Aorta (tissue), 5 donors: ENCODE results near the gene GSG1L. TPM values are rescaled to one million over a fixed set of nuclear protein-coding genes. Genes with fewer than 3 reads are reported as not detected.

Experiments
- ATAC-seq: fragments of 200-7000 bp; cut with Tn5 transposase; one replicate; pipeline ENCODE4 v1.9.1; 2022; ENCODE audit warnings: moderate library complexity; ENCODE audit not compliant: low FRiP score
- DNase-seq, 2 donors: peaks; one replicate each; pipeline ENCODE4 v3.0.0-alpha.2; 2020
- H3K27ac ChIP-seq, 2 donors: one replicate each; pipeline ENCODE4 v1.5.1; 2013; ENCODE audit warnings: low read length in 2 of 2, mild to moderate bottlenecking in 2 of 2, moderate library complexity in 2 of 2, control low read depth in 1 of 2, inconsistent platforms in 1 of 2, low read depth in 1 of 2
- H3K27me3 ChIP-seq, 2 donors: one replicate each; pipeline ENCODE4 v1.6.1; 2013; ENCODE audit warnings: control low read depth in 1 of 2, low read length in 1 of 2, mild to moderate bottlenecking in 1 of 2, moderate library complexity in 1 of 2; ENCODE audit not compliant: insufficient read depth in 2 of 2, control insufficient read depth in 1 of 2
- H3K36me3 ChIP-seq, 2 donors: one replicate each; pipeline ENCODE4 v1.6.1; 2013; ENCODE audit warnings: control low read depth in 1 of 2, low read length in 1 of 2, mild to moderate bottlenecking in 1 of 2; ENCODE audit not compliant: insufficient read depth in 2 of 2, control insufficient read depth in 1 of 2
- H3K4me1 ChIP-seq, 2 donors: one replicate each; pipeline ENCODE4 v1.6.1; 2013; ENCODE audit warnings: low read length in 2 of 2, control low read depth in 1 of 2, mild to moderate bottlenecking in 1 of 2, moderate library complexity in 1 of 2; ENCODE audit not compliant: insufficient read depth in 2 of 2, control insufficient read depth in 1 of 2
- H3K4me3 ChIP-seq, 2 donors: one replicate each; pipeline ENCODE4 v1.5.1; 2013; ENCODE audit warnings: low read length in 2 of 2, control low read depth in 1 of 2, mild to moderate bottlenecking in 1 of 2
- H3K9me3 ChIP-seq: one replicate; pipeline ENCODE4 v1.6.1; 2013; ENCODE audit warnings: mild to moderate bottlenecking, low read length; ENCODE audit not compliant: control insufficient read depth
- WGBS, 2 donors: extraction: QIAGEN DNeasy Blood & Tissue Kit; methylation state at CpG; one replicate each; pipeline ENCODE4 v1.1.7; 2013; 5-methylcytosine and 5-hydroxymethylcytosine counted together
- intact Hi-C, 2 donors: fragments of 100-400 bp; cut with DNase I; formaldehyde crosslinking; loops; one replicate each; pipeline versions ENCODE4 v1.14.2 to v1.15.0; 2022
- polyA plus RNA-seq, 2 donors: library from polyadenylated mRNA; stranded (reverse); fragments of 200-250 nt; gene quantifications; one replicate each; pipeline ENCODE4 v1.2.3, GENCODE V29; 2013
- total RNA-seq, 2 donors: library from RNA; stranded (reverse); fragmentation: NEBNext Ultra II Directional; extraction: Animal tissue kit (Norgen Biotek cat#: 25700); gene quantifications; one replicate each; pipeline ENCODE4 v1.2.1, GENCODE V29; 2021
- donor health status: healthy with polysubstance abuse.
- donor health status: Bipolar disorder and iron deficiency.
- donor health status: DM: no; HTN: no; CAD: no.
- donor health status: DM: no; HTN: no; CAD: no.
- donor health status: DM: yes; HTN: yes; CAD: no.

Gene GSG1L
- total and polyA plus RNA-seq, 4 donors: 1.6 to 22.2 (median 7.2) TPM

DNA sequence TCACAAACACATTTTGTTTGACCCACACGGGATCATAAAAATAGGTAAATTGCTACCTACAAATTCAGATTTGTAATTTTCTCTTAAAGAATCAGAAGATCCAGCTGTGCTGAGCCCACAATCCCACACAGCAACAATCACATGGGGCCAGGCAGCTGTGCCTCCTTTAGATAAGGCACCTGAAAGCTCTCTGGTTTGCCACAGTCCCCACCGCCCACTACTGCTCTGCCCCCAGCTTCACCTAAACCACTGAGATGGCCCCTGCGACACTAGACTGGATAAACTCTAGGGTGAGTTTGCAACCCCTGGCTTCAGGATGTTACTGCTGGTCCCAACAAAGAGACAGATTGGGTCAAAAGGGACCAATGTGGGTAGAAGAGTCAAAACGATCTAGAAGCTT lies 96.8 kb downstream of the GSG1L start:
- intact Hi-C loops: no loop called here
- DNase-seq (peak in 1 of 2 donors; percentile 21), ATAC-seq (no peak)
- WGBS, 2 donors: 91 to 94% methylated on average over 4 of the region's 4 CpGs
- H3K27me3 ChIP-seq: no peaks in the 10 kb centered on the region
- no peak overlapping the region for H3K4me3 ChIP-seq
- peaks cover under 1% of the 10 kb centered on the region for H3K9me3 ChIP-seq
- no peaks in the 10 kb centered on the region for H3K36me3 ChIP-seq
- no peaks in the 10 kb centered on the region for H3K4me1 ChIP-seq
- no peak overlapping the region for H3K27ac ChIP-seq

DNA sequence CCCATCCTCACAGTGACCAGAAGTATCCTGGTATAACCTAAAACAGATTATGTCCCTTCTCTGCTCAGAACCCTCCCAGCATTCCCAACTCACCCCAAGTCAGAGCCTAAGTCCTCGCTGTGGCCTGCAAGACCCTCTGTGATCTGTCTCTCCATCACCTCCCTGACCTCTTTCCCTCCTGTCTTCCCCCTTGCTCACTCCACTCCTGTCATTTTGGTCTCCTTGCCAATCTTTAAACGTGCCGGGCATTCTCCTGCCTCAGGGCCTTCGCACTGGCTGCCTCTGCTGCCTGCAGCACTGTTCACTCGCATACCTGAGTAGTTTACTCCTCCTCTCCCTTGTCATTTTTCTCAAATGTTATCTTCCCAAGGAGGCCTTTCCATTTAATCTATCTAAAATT lies 97.7 kb downstream of the GSG1L start:
- ATAC-seq: no peak
- Histone ChIP-seq H3K4me1 (no peaks in the 10 kb centered on the region), H3K9me3 (no peaks in the 10 kb centered on the region), H3K4me3 (no peak overlapping the region), H3K27ac (no peak overlapping the region), H3K36me3 (no peaks in the 10 kb centered on the region), H3K27me3 (no peaks in the 10 kb centered on the region)
- DNase-seq: peak in 1 of 2 donors; percentile 22
- intact Hi-C loops: no loop called here
- WGBS, 2 donors: 91 to 96% methylated on average over 5 of the region's 5 CpGs

DNA sequence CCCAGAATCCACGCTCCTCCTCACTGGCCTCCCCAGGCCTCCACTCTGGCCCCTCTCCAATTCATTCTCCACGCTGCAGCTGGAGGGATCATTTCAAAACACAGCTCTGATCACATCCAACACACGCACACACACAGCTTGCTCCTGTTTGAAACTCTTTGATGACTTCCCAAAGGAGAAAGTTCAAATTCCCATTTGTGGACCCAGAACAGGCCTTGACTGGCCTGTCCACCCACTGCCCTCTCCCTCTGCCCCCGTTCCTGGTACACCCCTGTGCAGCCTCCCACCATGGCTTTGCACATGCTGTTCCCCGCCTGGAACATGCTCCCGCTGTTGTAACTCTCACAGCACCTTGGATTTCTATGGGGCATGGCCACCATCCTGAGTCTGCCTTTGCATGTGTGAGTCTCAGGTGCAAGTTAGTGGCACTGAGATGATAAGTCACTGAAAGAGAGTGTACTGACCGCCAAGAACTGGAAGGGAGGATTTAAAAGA lies 100.0 kb downstream of the GSG1L start:
- Histone ChIP-seq H3K9me3 (no peaks in the 10 kb centered on the region), H3K27ac (no peak overlapping the region), H3K4me1 (no peaks in the 10 kb centered on the region), H3K4me3 (no peak overlapping the region), H3K36me3 (no peaks in the 10 kb centered on the region), H3K27me3 (no peaks in the 10 kb centered on the region)
- DNase-seq (peak in 1 of 2 donors; percentile 11), ATAC-seq (no peak)
- intact Hi-C loops: no loop called here
- 88 to 93% methylated on average over 7 of the region's 7 CpGs for WGBS, 2 donors

DNA sequence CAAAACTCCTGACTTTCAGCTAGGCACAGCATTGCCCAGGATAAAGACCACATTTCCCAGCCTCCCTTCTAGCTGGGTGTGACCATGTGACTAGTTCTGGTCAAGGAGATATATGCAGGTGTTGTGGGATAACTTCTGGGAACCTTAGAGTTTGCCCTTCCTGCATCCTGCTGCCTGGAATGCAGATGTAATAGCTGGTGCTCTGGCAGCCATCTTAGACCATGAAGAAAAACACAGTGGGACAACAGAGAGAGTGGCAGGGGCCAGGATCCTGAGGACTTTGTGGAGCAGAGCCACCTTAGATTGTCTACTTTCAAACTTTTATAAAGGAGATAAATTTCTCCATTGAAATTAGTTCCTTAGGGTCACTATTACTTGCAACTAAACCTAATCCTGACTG lies 101.3 kb downstream of the GSG1L start:
- ATAC-seq: no peak
- DNase-seq: peak in 1 of 2 donors; percentile 4
- no peaks in the 10 kb centered on the region for H3K4me1 ChIP-seq
- H3K9me3 ChIP-seq: no peaks in the 10 kb centered on the region
- H3K27ac ChIP-seq: no peak overlapping the region
- no peak overlapping the region for H3K4me3 ChIP-seq
- H3K27me3 ChIP-seq: no peaks in the 10 kb centered on the region
- no peaks in the 10 kb centered on the region for H3K36me3 ChIP-seq
- intact Hi-C loops: no loop called here

DNA sequence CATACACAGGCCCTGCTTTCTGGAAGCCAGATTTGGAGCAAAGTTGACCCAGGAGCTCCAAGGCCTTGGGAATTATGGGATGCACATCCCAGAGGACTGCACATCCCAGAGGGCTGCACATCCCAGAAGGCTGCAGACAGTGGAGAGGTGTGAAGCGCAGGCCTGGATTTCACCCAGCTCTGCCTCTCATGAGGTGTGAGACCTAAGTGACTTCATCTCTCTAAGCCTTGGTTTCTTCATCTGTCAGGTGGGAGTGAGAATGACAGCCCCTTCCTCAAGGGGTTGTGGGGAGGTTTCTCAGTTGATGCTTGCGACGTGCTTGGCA lies 102.3 kb downstream of the GSG1L start:
- Histone ChIP-seq H3K27ac (no peak overlapping the region), H3K4me3 (no peak overlapping the region), H3K27me3 (no peaks in the 10 kb centered on the region), H3K9me3 (no peaks in the 10 kb centered on the region), H3K36me3 (no peaks in the 10 kb centered on the region), H3K4me1 (no peaks in the 10 kb centered on the region)
- WGBS, 2 donors: 91 to 92% methylated on average over 3 of the region's 3 CpGs
- DNase-seq (peak in 1 of 2 donors; percentile 40), ATAC-seq (no peak)
- intact Hi-C loops: no loop called here

DNA sequence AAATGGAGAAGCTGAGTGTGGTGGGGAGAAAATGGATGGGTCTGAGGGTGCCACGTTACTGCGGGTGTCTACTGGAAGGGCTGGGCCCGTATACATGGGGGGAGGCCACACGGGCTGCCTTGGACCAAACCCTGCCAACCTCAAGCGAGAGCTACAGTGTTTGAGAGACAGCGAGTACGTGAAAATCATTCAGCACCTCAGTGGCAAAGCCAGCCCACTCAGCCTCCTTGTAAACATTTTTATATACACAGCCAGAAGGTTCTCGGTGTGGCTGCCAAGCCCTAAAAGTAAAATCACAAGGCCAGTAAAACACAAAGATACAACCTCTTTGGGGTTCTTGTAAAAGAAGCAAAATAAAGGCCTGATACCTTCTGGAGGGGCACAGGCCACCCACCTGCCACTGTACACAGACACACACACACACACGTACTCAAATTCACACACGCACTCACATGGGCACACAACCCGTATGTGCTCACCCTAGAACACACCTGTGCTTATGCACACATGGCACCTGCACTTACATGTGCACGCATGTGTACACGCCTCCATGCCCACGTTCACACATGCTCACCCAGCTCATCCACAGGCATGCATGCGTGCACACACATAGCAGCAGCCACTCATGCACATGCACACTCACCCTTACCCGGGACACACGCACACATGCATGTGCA lies 102.8 kb downstream of the GSG1L start:
- intact Hi-C loops: no loop called here
- 86 to 88% methylated on average over 17 of the region's 17 CpGs for WGBS, 2 donors
- Histone ChIP-seq H3K36me3 (no peaks in the 10 kb centered on the region), H3K27me3 (no peaks in the 10 kb centered on the region), H3K4me1 (no peaks in the 10 kb centered on the region), H3K9me3 (no peaks in the 10 kb centered on the region), H3K27ac (no peak overlapping the region), H3K4me3 (no peak overlapping the region)
- ATAC-seq (no peak), DNase-seq (peak in 1 of 2 donors; percentile 57)

DNA sequence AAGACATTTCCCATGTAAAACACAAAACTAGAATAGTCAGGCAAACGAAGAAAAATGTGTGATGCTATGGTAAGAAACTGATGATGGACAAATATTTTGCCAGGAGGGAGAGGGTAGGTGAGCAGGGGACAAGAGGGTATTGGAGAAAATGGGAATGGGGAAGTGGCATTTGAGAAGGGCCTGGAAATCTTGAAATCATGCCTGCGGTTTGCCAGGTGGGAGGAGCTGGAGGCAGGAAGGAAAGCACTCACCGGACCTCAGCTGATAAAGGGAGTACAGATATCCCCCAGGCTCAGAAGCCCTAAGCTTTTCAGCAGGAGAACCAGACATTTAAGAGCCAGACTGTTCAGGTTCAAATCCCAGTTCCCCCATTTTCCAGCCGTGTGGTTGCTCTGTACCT lies 103.6 kb downstream of the GSG1L start:
- DNase-seq (no peak), ATAC-seq (no peak)
- H3K4me1 ChIP-seq: no peaks in the 10 kb centered on the region
- no peak overlapping the region for H3K27ac ChIP-seq
- H3K36me3 ChIP-seq: no peaks in the 10 kb centered on the region
- H3K9me3 ChIP-seq: no peaks in the 10 kb centered on the region
- intact Hi-C loops: no loop called here
- H3K4me3 ChIP-seq: no peak overlapping the region
- no peaks in the 10 kb centered on the region for H3K27me3 ChIP-seq
- 57 to 60% methylated on average over 4 of the region's 4 CpGs for WGBS, 2 donors

DNA sequence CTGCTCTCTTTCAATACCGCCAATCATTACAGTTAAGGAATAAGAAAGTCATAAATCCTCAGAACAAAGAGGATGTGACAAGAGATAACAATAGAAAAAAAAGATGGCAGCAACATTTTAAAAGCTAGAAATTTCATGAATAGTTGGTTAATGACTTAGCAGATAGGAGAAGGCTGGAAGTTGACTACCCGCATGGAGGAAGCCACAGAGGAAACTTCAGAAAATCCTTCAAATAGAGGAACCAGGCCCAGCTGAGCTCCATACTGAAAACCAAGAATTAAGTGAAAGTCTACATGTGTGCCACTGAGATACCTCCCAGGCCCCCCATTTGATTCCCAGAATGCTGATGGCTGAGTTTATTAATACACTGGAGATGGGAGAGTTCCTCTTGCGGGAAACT lies 109.3 kb downstream of the GSG1L start:
- Histone ChIP-seq H3K27ac (no peak overlapping the region), H3K27me3 (no peaks in the 10 kb centered on the region), H3K36me3 (no peaks in the 10 kb centered on the region), H3K9me3 (no peaks in the 10 kb centered on the region), H3K4me1 (peaks cover 0 to 4% of the 10 kb centered on the region in 2 donors), H3K4me3 (no peak overlapping the region)
- DNase-seq (no peak), ATAC-seq (no peak)
- intact Hi-C loops: no loop called here
- 82 to 95% methylated on average over 3 of the region's 3 CpGs for WGBS, 2 donors

DNA sequence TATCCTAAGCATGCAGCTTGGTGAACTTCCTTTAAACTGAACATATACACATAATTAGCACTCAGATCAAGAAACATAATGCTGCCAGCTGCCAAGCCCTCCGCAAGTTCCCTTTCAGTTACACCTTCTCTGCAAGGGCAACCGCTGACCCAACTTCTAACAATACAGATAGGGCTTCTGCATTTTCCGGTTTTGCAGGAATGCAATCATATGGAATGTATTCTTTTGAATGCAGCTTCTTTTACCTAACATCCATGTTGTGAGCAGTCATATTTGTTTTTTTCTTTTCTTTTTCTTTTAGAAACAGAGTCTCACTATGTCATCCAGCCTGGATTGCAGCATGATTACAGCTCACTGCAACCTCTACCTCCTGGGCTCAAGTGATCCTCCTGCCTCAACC lies 110.7 kb downstream of the GSG1L start:
- Histone ChIP-seq H3K9me3 (no peaks in the 10 kb centered on the region), H3K4me1 (peaks cover 0 to 4% of the 10 kb centered on the region in 2 donors), H3K27me3 (no peaks in the 10 kb centered on the region), H3K4me3 (no peak overlapping the region), H3K27ac (no peak overlapping the region), H3K36me3 (no peaks in the 10 kb centered on the region)
- intact Hi-C loops: no loop called here
- WGBS, 2 donors: 91 to 98% methylated on average over 3 of the region's 3 CpGs
- ATAC-seq (no peak), DNase-seq (no peak)
